Left colon (tissue), 2 donors: Measurements from ENCODE around the gene CLCN3. TPM values are rescaled to one million over a fixed set of nuclear protein-coding genes. Genes with fewer than 3 reads are reported as not detected.
"Not testable (repeated sequence)": the region's sequence is repeated elsewhere in the genome, so short reads cannot be mapped to it uniquely, and the experiment has no call there.

Experiments used
- ATAC-seq: fragments of 200-7000 bp; cut with Tn5 transposase; one replicate; pipeline ENCODE4 v1.9.1; 2020; ENCODE audit warnings: mild to moderate bottlenecking, moderate library complexity
- DNase-seq, 2 donors: peaks; one replicate each; pipeline ENCODE4 v3.0.0-alpha.2; 2020
- intact Hi-C, 2 donors: fragments of 100-400 bp; cut with DNase I in 1 of 2; cut with micrococcal nuclease in 1 of 2; formaldehyde crosslinking; loops; one replicate each; pipeline versions ENCODE4 v1.11.2 to v1.14.0; 2022; cut with DNase I, micrococcal nuclease
- total RNA-seq, 2 donors: library from RNA; stranded (reverse); fragmentation: NEBNext Ultra II Directional; extraction: Animal tissue kit (Norgen Biotek cat#: 25700); gene quantifications; one replicate each; pipeline ENCODE4 v1.2.1, GENCODE V29; 2021
- donor health status: DM: no; HTN: no; CAD: no.
- donor health status: DM: yes; HTN: yes; CAD: no.

CLCN3 gene
- total RNA-seq, 2 donors from 2014 or later, result 116 to 131 TPM

GRCh38 chr4:169744601-169745000 lies 124.2 kb downstream of the CLCN3 start:
- intact Hi-C loops, result no loop called here
- ATAC-seq, result no peak
- DNase-seq, result no peak

- ATAC-seq (no peak), DNase-seq (no peak)
- intact Hi-C loops, result no loop called here
Observed at GRCh38 chr4:169745291-169745690, 124.9 kb downstream of the CLCN3 start.

DNA sequence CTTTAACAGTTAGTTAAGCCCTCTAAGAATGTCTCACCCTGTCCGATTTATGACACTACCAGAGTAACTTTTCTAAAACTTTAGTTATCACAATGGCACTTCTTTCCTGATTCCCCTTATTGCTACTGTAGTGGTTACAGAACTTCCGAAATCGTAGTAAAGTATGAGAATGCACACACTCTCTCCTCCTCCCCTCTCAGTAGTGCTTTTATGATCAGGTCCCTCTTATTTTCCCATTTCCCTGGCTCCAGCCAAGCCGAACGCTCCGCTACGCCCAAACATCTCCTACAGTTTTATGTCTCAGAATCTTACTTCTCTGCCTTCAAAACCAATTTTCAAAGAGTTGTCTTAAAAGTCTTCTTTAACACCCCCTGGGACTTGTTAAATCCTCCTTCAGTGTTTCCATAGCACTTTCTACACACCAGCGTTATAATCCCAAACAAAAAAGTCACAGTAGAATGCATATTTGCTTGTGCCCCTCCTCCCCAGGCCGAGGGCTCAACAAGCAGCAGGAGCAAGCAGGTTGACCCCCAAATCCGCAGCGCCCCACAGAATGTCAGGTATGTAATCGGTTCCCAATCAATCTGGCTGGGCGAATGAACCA lies 136.7 kb downstream of the CLCN3 start:
- intact Hi-C loops, result no loop called here
- peak in 1 of 2 donors; percentile 6 for DNase-seq
- no peak for ATAC-seq

- intact Hi-C loops, result no loop called here
- DNase-seq, result peak; percentile 93 to 99
- peak; percentile 98 for ATAC-seq
Observed at GRCh38 chr4:169757575-169758184, 137.3 kb downstream of the CLCN3 start, which contains the start of gene HPF1. TSS of gene HPF1 (minus strand) at chr4:169757944. CDS start at chr4:169757877, 67 bp downstream.

DNA sequence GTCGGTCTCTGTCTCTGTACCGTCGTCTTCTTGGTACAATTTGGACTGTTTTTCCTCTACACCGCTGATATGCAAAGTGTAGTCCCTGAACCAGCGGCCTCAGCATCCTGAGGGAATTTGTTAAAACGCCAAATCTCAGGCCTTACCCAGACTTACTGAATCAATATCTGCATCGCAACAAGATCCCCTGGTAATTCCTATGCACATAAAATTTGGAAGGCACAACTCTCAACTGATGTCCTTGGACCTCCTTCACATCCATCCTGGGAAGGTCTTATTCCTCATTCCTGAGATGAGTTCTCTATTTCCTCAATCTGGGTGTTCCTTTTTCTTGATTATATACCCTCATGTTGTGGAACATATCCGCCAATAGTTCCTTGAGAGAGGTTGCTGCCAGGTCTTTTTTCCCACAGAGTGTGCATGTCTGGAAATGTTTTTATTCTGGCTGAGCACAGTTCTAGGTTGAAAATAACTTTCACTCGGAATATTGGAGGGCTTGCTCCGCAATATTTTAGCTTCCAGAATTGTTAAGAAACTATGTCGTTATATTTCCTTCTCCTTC lies 138.1 kb downstream of the CLCN3 start:
- intact Hi-C loops, result no loop called here
- DNase-seq (no peak), ATAC-seq (no peak)

GRCh38 chr4:169761846-169762245 lies 141.5 kb downstream of the CLCN3 start:
- DNase-seq (no peak), ATAC-seq (no peak)
- intact Hi-C loops, result no loop called here

DNA sequence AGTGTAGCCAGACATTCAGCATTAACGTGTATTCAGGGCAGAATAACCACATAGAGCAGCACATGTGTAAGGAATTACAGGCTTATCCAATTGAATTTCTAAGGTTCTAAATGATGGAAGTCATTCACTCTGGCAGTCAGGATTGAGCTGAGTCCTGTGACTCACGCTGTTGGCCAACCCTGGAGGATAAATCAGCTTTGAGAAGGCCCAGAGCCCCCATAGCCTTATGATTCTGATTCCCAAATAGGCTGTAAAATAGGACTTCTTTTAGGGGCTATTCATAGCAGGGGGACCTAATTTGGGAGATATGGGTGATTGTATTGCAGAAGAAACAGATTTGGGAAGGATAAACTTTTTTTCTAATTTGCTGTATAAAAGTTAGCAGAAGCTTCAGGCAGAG lies 145.5 kb downstream of the CLCN3 start:
- ATAC-seq (no peak), DNase-seq (no peak)
- intact Hi-C loops, result no loop called here

DNA sequence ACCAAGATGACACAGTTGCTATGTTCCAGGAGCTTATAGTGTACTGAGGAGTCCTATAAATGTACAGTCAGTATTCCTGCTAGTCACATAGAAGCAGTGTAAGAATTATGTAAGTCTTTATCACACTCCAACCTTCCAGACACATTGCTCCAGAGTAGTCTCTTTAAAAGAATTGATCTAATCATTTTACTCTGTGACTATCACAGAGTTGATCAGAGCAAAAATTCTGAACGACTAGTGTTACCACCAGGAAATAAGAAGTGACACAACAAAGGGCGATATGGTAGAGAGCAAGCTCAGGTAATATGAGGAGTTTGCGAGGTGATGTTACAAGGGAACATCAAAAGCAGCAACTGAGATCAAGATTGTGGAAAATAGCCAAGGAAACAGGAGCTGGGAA lies 146.4 kb downstream of the CLCN3 start:
- ATAC-seq (no peak), DNase-seq (no peak)
- intact Hi-C loops, result no loop called here

GRCh38 chr4:169768385-169768784 lies 148.0 kb downstream of the CLCN3 start:
- intact Hi-C loops, result no loop called here
- no peak for DNase-seq
- ATAC-seq, result no peak

GRCh38 chr4:169770416-169770815 lies 150.0 kb downstream of the CLCN3 start:
- no peak for DNase-seq
- ATAC-seq, result no peak
- intact Hi-C loops, result no loop called here

DNA sequence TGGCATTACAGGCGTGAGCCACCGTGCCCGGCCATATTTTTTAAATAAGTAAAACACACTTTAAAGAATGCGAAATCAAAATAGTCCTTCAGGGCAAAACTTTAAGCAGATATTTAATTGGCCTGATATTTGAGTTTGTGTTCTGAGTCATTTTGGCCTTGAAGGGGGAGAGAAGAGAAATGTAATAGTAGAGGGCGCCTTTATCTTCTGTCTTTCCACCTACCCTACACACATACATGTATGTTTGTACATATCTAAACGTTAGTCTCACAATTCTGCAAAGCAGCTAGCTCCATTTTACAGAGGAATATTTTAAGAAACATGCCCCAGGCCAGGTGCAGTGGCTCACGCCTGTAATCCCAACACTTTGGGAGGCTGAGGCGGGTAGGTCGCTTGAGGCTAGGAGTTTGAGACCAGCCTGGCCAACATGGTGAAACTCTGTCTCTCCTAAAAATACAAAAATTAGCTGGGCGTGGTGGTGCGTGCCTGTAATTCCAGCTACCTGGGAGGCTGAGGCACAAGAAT lies 151.2 kb downstream of the CLCN3 start:
- ATAC-seq, DNase-seq, intact Hi-C loops: not testable (repeated sequence)

Other genes starting within 250 kb of the CLCN3 start
- 1 to 10 TPM; 8.5 to 9.0 TPM for gene NEK1, start 8.0 kb upstream of the CLCN3 start, total RNA-seq
- gene HPF1, start 137.4 kb downstream of the CLCN3 start, total RNA-seq, result 10 to 100 TPM in 1 of 2 donors, 1 to 10 TPM in 1; 8.4 to 10.2 TPM